Kidney capillary endothelial cell (primary cell): ENCODE measurements around the gene NDOR1.

Source experiments
- DNase-seq: peaks from one replicate; pipeline ENCODE4 v3.0.0-alpha.2; 2018; ENCODE audit warnings: low spot score

Gene NDOR1

DNA sequence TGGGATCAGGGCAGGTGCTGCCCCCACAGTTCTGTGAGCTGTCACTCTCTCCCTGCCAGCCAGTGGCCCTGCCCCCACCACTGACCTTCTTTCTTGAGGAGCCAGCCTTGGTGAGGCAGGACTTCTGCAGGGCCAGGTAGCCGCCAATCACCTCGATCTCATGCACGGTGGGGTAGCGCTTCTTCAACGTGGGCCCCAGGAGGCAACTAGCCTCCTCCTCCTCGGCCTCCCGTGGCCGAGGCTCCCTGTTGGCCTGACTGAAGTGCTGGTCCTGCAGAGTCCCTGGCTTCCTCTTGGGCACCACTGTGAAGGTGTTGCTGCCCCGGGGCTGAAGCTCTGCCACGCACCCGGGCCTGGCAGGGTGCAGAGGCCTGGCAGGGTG, 6.6 kb upstream of the NDOR1 start:
- no peak for DNase-seq

DNA sequence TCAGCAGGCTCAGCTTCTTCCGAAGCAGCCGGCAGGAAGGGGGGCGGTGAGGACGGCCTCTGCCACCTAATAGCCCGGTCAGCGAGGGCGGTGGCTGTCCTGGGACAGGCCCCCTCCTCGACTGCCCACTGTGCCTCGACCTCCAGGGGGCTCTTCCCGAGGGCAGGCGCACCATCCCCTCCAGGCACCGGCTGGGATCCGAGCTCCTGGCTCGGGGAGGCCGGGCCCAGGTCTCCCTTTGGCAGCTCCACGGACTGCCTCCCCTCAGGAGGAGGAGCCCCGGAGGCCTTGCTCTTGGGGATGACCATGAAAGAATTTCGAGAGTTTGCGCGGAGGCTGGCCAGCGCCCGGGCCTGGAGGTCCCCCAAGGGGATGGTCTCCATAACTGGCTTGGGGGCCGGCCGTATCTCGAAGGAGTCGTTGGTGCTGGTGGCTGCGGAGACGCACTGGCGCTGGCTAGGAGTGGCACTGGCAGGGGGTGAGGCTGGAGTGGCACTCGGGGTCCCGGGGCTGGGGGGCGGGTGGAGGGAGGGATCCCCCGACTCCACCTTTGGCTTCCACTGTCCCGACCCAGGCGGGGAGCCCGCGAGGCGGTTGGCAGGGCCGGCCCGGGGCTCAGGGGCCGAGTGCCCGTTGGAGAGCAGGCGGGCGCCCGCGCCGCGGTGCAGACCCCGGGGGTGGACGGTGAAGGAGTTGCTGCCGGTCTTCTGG, 5.9 kb upstream of the NDOR1 start:
- no peak for DNase-seq

DNA sequence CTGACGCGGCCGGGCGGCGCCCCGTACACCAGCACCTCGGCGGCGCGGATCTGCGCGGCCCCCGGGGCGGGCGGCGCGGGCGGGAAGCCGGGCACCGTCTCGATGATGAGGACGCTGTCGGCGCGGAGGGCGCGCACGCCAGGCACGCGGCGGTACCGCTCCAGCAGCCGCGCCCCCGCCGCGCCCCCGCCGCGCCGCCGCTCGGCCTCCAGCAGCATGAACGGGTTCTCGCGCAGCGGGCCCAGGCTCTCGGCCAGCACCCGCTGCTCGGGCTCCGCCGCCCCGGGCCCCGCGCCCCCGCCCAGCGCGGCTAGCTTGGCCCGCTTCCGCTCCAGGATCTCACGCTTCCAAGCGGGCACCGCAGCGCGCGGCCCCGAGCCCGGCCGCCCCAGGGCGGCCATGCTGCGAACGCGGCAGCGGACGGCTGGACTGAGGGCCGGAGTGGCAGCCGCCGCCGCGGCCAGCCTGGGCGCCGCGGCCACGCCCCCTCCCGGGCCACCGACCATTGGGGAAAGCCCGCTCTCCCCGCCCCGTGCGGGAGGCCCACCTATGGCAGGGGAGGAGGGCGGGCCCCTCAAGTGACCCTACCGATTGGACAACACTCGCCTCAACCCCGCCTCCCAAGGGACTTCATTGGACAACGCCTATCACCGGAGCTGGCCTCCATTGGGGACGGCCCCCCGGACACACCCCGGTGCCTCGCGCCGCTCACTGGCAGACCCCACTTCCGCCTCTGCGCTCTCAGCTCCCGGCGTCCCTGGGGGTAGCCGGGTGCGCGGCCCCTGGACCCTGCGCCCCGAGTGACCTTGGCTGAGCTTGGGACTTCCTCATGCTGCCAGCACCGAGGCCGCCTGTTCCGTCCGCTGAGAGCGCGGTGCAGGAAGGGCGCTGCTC, 4.9 kb upstream of the NDOR1 start, which contains the start of gene TPRN:
Gene TPRN, minus strand, starts transcription at position 431 of the 894 bp plus-strand sequence. Its CDS starts 30 bp downstream, at position 401.
- DNase-seq = peak; percentile 97

DNA sequence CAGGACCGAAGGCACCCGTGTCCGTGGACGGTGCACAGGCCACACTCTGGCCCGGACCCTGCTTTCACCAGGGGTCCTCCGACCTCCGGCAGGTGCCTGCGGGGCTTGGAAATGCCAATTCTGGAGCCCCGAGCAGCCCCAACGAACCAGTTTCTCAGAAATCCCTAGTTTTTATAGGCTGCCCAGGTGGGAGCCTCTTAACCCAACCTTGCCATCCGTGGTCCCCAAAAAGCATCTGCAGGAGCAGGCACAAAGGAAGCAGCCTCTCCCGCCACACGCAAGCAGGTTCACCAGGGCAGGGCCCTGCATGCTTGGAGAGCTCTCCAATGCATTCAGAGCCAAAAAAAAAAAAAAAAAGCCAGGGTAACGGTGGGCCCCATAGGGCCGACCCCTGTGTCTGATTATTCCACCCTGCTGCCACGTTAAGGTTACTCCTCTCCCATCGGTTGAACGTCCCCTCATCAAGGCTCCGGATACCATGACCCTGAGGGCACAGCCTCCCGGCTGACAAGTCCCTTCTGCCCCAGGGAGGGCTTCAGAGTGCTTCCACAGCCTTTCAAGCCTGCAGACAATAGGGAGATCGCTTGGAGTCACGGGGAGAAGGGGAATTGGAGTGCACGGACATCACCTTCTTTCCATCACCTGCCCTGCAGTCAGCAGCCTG, 4.2 kb upstream of the NDOR1 start:
- DNase-seq = no peak

DNA sequence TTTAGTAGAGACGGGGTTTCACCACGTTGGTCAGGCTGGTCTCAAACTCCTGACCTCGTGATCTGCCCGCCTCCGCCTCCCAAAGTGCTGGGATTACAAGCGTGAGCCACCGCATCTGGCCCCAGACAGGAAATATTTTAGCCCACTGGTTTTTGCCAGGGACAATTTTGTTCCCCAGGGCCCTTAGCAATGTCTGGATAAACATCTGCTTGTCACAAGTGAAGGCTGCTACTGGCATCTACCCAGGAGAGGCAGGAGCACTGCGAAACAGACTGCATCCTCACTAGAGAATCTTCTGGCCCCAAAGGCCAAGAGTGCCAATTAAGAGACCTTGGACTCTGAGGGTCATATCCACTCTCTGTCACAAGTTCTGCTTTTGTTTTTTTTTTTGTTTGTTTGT, 2.5 kb upstream of the NDOR1 start:
- no peak for DNase-seq

DNA sequence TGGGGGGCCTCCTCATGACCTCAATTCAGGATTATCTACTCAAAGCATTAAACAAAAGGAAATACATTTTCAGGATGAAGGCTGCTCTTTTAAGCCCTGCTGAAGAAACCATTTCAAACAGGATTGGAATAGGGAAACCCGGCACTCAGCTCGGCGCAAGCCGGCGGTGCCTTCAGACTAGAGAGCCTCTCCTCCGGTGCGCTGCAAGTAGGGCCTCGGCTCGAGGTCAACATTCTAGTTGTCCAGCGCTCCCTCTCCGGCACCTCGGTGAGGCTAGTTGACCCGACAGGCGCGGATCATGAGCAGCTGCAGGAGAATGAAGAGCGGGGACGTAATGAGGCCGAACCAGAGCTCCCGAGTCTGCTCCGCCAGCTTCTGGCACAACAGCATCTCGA, 772 bp upstream of the NDOR1 start:
- no peak for DNase-seq

DNA sequence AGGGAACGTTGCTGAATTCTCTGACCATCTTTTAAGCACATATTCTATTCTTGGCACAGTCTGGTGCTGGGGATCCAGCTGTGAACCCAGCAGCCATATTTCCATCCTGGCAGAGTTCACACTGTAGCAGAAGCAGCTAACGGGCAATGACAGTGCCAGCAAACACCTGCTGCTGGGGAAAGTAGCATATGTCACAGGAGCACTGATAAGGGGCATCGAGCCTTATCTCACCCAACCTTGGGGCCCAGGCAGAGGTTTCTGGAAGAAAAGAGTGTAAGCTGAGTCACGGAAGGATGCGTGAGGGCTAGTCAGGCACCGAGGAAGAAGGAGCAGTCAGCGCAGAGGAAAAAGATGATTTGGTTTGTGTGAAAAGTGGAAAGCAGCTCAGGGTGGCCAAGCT, 1.1 kb downstream of the NDOR1 start:
- DNase-seq = no peak

DNA sequence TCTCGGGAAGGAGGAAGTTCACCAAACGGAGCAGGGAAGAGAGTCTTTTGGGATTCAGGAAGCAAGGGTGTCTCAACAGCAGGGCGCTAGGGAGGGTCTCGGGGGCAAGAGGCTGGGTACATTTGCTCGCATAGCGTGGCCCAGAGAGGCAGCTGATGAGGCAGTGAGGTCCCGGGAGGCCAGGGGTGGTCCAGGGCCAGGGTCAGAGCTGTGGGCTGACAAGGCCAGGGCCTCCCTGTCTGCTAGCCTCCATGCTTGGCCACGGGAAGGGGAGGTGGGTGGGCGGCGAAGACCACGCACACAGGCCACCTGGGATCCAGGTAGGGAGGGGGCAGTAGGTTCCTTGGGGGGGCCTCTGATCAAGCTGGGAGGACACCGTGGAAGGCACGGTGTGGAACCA, 6.0 kb downstream of the NDOR1 start:
- DNase-seq = no peak

DNA sequence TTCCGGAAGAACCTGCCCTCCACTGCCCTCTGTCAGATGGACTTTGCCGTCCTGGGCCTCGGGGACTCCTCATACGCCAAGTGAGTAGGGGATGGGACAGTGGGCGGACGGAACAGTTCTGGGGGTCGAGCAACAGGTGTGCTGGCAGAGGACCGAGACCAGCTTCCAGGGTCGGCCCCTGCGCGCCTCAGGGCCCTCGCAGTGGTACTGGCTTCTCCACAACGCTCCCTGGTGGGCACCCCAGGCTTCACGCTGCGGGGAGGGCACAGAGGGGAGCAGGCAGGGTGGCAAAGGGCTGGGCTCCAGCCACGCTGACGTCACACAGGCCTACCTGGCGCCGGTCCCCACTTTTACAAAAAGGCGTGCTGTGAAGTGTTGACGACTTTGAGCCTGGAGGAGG, 7.0 kb downstream of the NDOR1 start:
- DNase-seq = no peak

DNA sequence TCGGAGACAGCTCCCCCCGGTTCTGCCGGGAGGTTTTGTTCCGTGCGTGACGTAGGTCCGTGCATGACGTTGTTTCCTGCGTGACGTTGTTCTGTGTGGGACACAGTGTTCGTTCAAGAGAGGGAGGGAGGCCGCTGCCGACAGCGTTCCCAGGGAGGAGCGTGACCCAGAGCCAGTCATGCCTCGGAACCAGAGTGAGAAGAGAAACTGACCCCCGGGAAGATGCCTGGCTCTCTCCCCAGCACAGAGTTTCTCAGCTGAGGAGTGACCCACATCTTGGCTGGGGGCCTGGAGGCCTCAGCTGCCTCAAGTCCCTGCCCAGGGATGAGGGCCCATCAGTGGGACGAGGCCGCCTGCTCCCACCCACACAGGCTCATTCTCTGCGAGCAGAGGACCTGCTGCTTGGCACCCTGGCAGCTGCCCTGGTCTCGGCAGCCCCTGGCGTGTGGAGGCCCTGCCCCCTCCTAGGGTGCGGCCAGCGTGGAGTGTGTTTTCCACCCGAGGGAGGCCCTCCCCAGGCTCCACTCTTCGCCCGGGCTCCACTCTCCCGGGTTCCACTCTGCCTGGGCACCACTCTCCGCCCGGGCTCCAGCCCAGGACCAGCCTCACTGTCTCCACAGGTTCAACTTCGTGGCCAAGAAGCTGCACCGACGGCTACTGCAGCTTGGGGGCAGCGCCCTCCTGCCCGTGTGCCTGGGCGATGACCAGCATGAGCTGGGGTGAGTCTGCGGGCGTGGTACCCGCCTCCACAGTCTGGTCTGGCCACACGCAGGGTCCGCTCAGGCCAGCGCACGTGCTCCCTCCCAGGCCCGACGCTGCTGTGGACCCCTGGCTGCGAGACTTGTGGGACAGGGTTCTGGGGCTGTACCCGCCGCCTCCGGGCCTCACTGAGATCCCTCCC, 7.9 kb downstream of the NDOR1 start:
- no peak for DNase-seq

DNA sequence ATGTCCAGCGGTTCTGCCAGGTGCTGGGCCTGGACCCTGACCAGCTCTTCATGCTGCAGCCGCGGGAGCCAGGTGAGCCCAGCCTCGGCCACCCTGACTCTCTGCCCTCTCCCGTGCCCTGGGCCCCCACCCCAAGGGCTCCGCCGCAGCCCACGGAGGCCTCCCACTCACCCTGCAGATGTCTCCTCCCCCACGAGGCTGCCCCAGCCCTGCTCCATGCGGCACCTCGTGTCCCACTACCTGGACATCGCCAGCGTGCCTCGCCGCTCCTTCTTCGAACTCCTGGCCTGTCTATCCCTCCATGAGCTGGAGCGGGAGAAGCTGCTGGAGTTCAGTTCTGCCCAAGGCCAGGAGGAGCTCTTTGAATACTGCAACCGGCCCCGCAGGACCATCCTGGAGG, 9.1 kb downstream of the NDOR1 start:
- no peak for DNase-seq

DNA sequence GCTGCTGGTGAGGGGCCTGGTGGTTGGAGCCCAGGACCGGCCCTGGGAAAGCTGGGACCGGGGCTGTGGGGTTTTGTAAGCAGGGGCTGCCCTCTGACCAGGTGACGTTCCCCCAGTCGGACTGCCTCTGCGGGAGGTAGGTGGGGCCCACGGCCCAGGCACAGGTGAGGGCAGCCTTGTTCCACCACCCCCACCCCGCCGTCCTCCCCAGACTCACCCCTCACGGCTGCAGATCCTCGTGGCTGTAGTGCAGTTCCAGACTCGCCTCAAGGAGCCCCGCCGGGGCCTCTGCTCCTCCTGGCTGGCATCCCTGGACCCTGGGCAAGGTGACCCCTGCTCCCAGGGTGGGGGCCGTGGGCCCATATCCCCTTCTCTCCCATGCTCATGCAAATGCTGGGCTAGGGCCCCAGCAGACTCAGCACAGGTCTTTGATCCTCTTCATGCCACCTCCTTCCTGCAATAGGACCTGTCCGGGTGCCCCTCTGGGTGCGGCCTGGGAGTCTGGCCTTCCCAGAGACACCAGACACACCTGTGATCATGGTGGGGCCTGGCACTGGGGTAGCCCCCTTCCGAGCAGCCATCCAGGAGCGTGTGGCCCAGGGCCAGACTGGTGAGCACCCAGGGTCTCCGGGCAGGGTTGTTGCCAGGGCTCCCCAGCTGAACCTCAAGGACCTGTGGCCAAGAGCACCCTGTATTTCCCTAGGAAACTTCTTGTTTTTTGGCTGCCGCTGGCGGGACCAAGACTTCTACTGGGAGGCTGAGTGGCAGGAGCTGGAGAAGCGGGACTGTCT, 9.9 kb downstream of the NDOR1 start:
- no peak for DNase-seq

DNA sequence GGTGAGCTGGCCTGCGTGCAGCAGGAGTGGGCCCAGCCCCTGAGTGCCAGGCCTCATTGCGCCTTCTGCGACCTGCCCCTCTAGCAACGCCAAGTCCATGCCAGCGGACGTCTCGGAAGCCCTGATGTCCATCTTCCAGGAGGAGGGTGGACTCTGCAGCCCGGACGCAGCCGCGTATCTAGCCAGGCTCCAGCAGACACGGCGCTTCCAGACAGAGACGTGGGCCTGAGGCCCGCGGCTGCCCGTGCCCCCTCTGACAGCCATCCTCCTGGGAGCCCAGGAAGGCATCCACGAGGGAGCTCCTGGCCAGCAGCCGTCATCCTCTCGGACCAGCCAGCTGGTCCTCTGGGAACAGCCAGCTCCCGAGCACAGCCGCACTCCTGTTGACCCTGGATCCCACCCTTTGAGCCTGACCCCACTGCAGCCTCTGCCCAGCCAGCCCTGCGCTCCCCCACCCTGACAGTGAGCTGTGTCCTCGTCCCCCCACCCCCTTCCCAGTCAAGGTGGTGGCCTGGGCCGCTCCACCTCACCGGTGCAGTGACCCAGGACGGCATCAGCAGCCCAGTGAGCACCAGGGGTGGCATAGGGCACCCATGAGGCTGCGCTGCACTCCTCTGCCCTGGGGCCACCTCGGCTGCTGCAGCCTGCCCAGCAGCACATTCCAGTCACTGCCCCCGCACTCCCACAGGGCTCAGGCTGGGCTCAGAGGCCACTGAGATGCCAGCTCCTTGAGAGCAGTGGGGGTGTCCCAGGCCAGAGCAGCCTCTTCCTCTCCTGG, 10.9 kb downstream of the NDOR1 start:
- DNase-seq = no peak

DNA sequence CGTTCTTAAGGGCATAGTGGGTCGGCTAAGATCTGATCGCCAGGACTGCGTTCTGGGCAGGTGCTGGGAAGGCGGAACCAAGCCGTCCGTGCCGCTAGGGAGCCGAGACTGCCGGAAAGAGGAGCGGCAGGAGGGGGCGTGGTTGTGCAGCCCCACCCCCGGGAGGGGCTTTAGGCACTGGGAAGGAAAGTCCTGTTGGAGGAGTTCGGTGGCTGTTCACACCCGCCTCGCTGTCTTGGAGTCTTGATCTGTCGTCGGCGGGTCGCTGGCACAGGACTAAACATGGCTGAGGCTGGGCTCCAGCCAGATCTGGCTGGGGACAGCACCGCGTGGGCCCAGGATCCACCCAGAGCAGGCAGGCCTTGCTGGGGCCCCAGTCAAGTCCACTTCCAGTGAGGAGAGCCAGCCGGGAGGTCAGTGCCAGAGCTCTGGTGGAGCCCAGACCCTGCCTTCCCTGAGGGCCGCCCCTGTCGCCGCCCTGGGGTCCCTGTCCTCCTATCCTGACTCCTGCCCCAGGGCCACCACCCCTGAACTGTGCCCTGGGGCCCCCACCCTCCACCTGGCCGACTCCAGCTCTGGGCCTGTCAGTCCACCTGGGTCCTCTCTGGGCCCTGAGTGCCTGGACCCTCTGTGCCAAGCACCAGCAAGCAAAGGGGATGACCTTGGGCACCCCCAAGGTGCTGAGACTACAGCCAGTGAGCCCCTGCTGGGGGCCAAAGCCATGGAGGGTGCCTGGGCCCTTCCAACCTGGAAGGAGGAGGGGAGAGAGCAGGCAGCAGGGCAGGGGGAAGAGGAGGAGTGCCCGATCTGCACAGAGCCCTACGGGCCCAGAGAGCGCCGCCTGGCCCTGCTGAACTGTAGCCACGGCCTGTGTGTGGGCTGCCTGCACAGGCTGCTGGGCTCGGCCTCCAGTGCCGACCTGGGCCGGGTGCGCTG, 12.0 kb downstream of the NDOR1 start:
- no peak for DNase-seq

DNA sequence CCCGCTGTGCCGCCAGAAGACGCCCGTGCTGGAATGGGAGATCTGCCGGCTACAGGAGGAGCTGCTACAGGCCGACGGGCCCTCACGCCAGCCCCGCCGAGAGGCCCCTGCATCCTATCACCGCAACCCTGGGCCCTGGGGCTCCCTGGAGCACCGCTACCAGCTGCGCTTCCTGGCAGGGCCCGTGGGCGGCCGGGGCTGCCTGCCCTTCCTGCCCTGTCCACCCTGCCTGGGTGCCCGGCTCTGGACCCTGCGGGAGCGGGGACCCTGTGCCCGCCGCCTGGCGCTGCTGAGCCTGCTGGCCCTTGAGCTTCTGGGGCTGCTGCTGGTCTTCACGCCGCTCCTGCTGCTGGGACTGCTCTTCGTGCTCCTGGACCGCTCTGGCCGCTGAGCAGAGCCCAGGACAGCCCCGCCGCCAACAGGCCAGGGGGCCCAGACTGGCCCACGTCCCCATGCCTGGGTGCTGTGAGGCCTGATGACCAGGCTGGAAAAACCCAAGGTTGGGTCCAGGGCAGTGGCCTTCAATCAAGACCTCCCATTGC, 12.8 kb downstream of the NDOR1 start:
- DNase-seq = no peak

DNA sequence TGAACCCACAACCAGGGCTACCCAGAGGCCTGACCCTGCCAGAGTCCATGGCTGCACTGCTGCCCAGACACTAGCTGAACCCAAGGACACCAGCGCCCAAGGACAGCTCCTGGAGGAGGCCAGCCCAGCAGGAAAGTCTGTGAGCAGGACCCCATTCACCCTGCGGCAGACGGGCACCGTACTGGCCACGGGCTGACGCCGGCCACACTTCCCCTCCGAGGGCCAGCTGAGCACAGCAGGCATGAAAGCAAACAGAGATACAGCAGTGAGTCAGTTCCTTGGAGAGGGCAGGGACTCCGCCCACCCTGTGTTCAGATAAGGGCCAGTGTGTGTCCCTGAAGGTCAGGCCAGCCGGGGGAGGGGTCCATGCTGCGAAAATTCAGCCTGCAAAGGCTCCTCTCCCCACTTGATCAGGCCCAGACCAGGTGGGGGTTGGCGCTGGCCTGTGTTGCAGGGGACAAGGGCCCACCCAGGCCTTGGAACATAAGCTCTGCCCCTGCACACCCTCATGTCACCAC, 13.3 kb downstream of the NDOR1 start:
- DNase-seq = no peak

DNA sequence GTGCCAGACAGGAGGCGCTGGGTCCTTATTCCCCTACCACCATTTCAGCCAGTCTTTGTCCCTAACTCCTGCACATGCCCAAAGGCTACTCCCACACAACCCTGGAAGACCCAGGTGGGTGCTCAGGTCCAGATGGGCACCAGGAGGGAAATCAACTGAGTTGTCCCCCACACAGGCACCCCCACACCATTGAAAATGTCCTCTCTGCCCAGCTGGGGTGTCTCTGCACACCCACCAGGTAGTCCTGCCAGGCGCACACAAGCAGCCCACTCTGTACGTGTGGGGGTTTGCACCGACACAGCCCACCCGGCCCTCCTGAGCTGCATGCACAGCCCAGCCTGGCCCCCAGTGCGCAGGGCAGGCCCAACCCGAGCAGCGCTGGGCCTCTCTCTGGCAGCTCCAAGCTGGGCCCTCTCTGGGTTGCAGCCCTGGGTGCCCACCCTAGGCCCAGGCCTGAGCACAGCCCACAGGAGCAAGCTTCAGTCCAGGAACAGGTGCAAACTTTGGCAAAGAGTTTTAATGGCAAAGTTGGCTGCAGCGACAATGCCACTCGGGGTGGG, 14.3 kb downstream of the NDOR1 start:
- no peak for DNase-seq
